Activated naive CD4-positive, alpha-beta T cell treated with anti-CD3 and anti-CD28 coated beads, Interleukin-2, amount 50 U/mL, for 24 hours (primary cell): ENCODE measurements around the gene TM4SF4.

Experiments
- H3K27ac Mint-ChIP-seq: one replicate; pipeline ENCODE4 v1.8.0; 2021; ENCODE audit warnings: mild to moderate bottlenecking, mixed read lengths
- H3K27me3 Mint-ChIP-seq: one replicate; pipeline ENCODE4 v1.8.0; 2021; ENCODE audit warnings: mixed read lengths
- H3K36me3 Mint-ChIP-seq: one replicate; pipeline ENCODE4 v1.8.0; 2021; ENCODE audit warnings: mixed read lengths
- H3K4me1 Mint-ChIP-seq: one replicate; pipeline ENCODE4 v1.8.0; 2021; ENCODE audit warnings: mixed read lengths
- H3K4me3 Mint-ChIP-seq: one replicate; pipeline ENCODE4 v1.8.0; 2021; ENCODE audit warnings: mild to moderate bottlenecking, mixed read lengths
- H3K9me3 Mint-ChIP-seq: one replicate; pipeline ENCODE4 v1.8.0; 2021; ENCODE audit warnings: mixed read lengths

The TM4SF4 gene

GRCh38 chr3:149511040-149511626 lies 36.6 kb downstream of the TM4SF4 start:
- peaks cover 9% of the 10 kb centered on the region for H3K4me1 Mint-ChIP-seq
- no peaks in the 10 kb centered on the region for H3K9me3 Mint-ChIP-seq
- no peak overlapping the region for H3K4me3 Mint-ChIP-seq
- no peaks in the 10 kb centered on the region for H3K36me3 Mint-ChIP-seq
- H3K27me3 Mint-ChIP-seq: peaks cover 30% of the 10 kb centered on the region
- H3K27ac Mint-ChIP-seq: no peak overlapping the region

GRCh38 chr3:149512073-149512782 lies 37.7 kb downstream of the TM4SF4 start:
- Mint-ChIP-seq H3K36me3 (no peaks in the 10 kb centered on the region), H3K9me3 (no peaks in the 10 kb centered on the region), H3K4me3 (no peak overlapping the region), H3K27me3 (peaks cover 26% of the 10 kb centered on the region), H3K27ac (no peak overlapping the region), H3K4me1 (peaks cover 9% of the 10 kb centered on the region)

GRCh38 chr3:149514471-149514870 lies 40.0 kb downstream of the TM4SF4 start:
- H3K36me3 Mint-ChIP-seq: no peaks in the 10 kb centered on the region
- H3K4me1 Mint-ChIP-seq: no peaks in the 10 kb centered on the region
- no peak overlapping the region for H3K4me3 Mint-ChIP-seq
- peaks cover 24% of the 10 kb centered on the region for H3K27me3 Mint-ChIP-seq
- H3K27ac Mint-ChIP-seq: no peak overlapping the region
- H3K9me3 Mint-ChIP-seq: no peaks in the 10 kb centered on the region

GRCh38 chr3:149515249-149515648 lies 40.8 kb downstream of the TM4SF4 start:
- Mint-ChIP-seq H3K36me3 (no peaks in the 10 kb centered on the region), H3K4me1 (no peaks in the 10 kb centered on the region), H3K9me3 (no peaks in the 10 kb centered on the region), H3K4me3 (no peak overlapping the region), H3K27me3 (peaks cover 21% of the 10 kb centered on the region), H3K27ac (no peak overlapping the region)

- no peaks in the 10 kb centered on the region for H3K9me3 Mint-ChIP-seq
- H3K27me3 Mint-ChIP-seq: peaks cover 14% of the 10 kb centered on the region
- H3K36me3 Mint-ChIP-seq: no peaks in the 10 kb centered on the region
- no peak overlapping the region for H3K4me3 Mint-ChIP-seq
- no peaks in the 10 kb centered on the region for H3K4me1 Mint-ChIP-seq
- H3K27ac Mint-ChIP-seq: no peak overlapping the region
These were observed 42.4 kb downstream of the TM4SF4 start for GRCh38 chr3:149516920-149517319.

- H3K27ac Mint-ChIP-seq: no peak overlapping the region
- no peaks in the 10 kb centered on the region for H3K9me3 Mint-ChIP-seq
- H3K4me3 Mint-ChIP-seq: no peak overlapping the region
- no peaks in the 10 kb centered on the region for H3K36me3 Mint-ChIP-seq
- H3K27me3 Mint-ChIP-seq: peaks cover 2% of the 10 kb centered on the region
- H3K4me1 Mint-ChIP-seq: no peaks in the 10 kb centered on the region
These were observed 45.4 kb downstream of the TM4SF4 start for GRCh38 chr3:149519912-149520311.

- no peaks in the 10 kb centered on the region for H3K9me3 Mint-ChIP-seq
- H3K36me3 Mint-ChIP-seq: no peaks in the 10 kb centered on the region
- H3K4me3 Mint-ChIP-seq: no peak overlapping the region
- no peaks in the 10 kb centered on the region for H3K4me1 Mint-ChIP-seq
- H3K27me3 Mint-ChIP-seq: peaks cover 1% of the 10 kb centered on the region
- H3K27ac Mint-ChIP-seq: no peak overlapping the region
These were observed 49.2 kb downstream of the TM4SF4 start for GRCh38 chr3:149523512-149524299.

- Mint-ChIP-seq H3K27ac (no peak overlapping the region), H3K4me3 (no peak overlapping the region), H3K36me3 (no peaks in the 10 kb centered on the region), H3K4me1 (no peaks in the 10 kb centered on the region), H3K27me3 (peaks cover 6% of the 10 kb centered on the region), H3K9me3 (no peaks in the 10 kb centered on the region)
These were observed 53.2 kb downstream of the TM4SF4 start for GRCh38 chr3:149527531-149528339.

GRCh38 chr3:149528340-149528650 lies 53.8 kb downstream of the TM4SF4 start:
- Mint-ChIP-seq H3K36me3 (no peaks in the 10 kb centered on the region), H3K4me1 (no peaks in the 10 kb centered on the region), H3K27ac (no peak overlapping the region), H3K27me3 (peaks cover 6% of the 10 kb centered on the region), H3K4me3 (no peak overlapping the region), H3K9me3 (no peaks in the 10 kb centered on the region)

- no peaks in the 10 kb centered on the region for H3K36me3 Mint-ChIP-seq
- H3K27ac Mint-ChIP-seq: no peak overlapping the region
- no peak overlapping the region for H3K4me3 Mint-ChIP-seq
- H3K4me1 Mint-ChIP-seq: no peaks in the 10 kb centered on the region
- no peaks in the 10 kb centered on the region for H3K9me3 Mint-ChIP-seq
- peaks cover 6% of the 10 kb centered on the region for H3K27me3 Mint-ChIP-seq
These were observed 54.6 kb downstream of the TM4SF4 start for GRCh38 chr3:149529099-149529498.

- H3K36me3 Mint-ChIP-seq: no peaks in the 10 kb centered on the region
- H3K4me3 Mint-ChIP-seq: no peak overlapping the region
- no peaks in the 10 kb centered on the region for H3K4me1 Mint-ChIP-seq
- H3K27me3 Mint-ChIP-seq: peaks cover 5% of the 10 kb centered on the region
- H3K9me3 Mint-ChIP-seq: no peaks in the 10 kb centered on the region
- H3K27ac Mint-ChIP-seq: no peak overlapping the region
These were observed 58.1 kb downstream of the TM4SF4 start for GRCh38 chr3:149532489-149533180.

GRCh38 chr3:149534082-149534481 lies 59.6 kb downstream of the TM4SF4 start:
- Mint-ChIP-seq H3K4me3 (no peak overlapping the region), H3K36me3 (no peaks in the 10 kb centered on the region), H3K27ac (peak overlapping the region; percentile 23), H3K27me3 (peaks cover 3% of the 10 kb centered on the region), H3K9me3 (no peaks in the 10 kb centered on the region), H3K4me1 (no peaks in the 10 kb centered on the region)

GRCh38 chr3:149534671-149535332 lies 60.3 kb downstream of the TM4SF4 start:
- Mint-ChIP-seq H3K27me3 (peaks cover 2% of the 10 kb centered on the region), H3K4me3 (no peak overlapping the region), H3K9me3 (no peaks in the 10 kb centered on the region), H3K4me1 (no peaks in the 10 kb centered on the region), H3K36me3 (no peaks in the 10 kb centered on the region), H3K27ac (no peak overlapping the region)

- H3K4me1 Mint-ChIP-seq: no peaks in the 10 kb centered on the region
- H3K4me3 Mint-ChIP-seq: no peak overlapping the region
- H3K36me3 Mint-ChIP-seq: no peaks in the 10 kb centered on the region
- H3K27ac Mint-ChIP-seq: no peak overlapping the region
- no peaks in the 10 kb centered on the region for H3K9me3 Mint-ChIP-seq
- H3K27me3 Mint-ChIP-seq: peaks cover 2% of the 10 kb centered on the region
These were observed 60.8 kb downstream of the TM4SF4 start for GRCh38 chr3:149535333-149535685.

- H3K27me3 Mint-ChIP-seq: peaks cover under 1% of the 10 kb centered on the region
- no peaks in the 10 kb centered on the region for H3K4me1 Mint-ChIP-seq
- H3K36me3 Mint-ChIP-seq: no peaks in the 10 kb centered on the region
- H3K27ac Mint-ChIP-seq: no peak overlapping the region
- H3K9me3 Mint-ChIP-seq: no peaks in the 10 kb centered on the region
- no peak overlapping the region for H3K4me3 Mint-ChIP-seq
These were observed 61.9 kb downstream of the TM4SF4 start for GRCh38 chr3:149536429-149536828.
